Measurements from ENCODE around the gene TMC1. TPM values are rescaled to one million over a fixed set of nuclear protein-coding genes. Genes with fewer than 3 reads are reported as not detected.
A peak's percentile ranks its signal among the peaks of the same experiment; 100 is the strongest.

The TMC1 gene
- total and polyA plus RNA-seq, 2 of the 13 experiments (the other 11 are each of a cell fraction or from before 2014, with no cell fraction given), result 0.02 to 0.03 TPM

GRCh38 chr9:72858089-72858912, 336.9 kb downstream of the TMC1 start (continued):
- peak; percentile 83 for TF ChIP-seq ZGPAT (CRISPR knock-in tag; IDR thresholded peaks at IDR 0.05)
- no peak for TF ChIP-seq ZNF777 (CRISPR knock-in tag; IDR thresholded peaks at IDR 0.05)
- TF ChIP-seq, protein P1, sequence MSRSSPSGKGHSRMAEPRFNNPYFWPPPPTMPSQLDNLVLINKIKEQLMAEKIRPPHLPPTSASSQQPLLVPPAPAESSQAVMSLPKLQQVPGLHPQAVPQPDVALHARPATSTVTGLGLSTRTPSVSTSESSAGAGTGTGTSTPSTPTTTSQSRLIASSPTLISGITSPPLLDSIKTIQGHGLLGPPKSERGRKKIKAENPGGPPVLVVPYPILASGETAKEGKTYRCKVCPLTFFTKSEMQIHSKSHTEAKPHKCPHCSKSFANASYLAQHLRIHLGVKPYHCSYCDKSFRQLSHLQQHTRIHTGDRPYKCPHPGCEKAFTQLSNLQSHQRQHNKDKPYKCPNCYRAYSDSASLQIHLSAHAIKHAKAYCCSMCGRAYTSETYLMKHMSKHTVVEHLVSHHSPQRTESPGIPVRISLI (CRISPR knock-in tag; IDR thresholded peaks at IDR 0.05; ENCODE audit: borderline replicate concordance), result peak; percentile 37; the same call in 1 of the 2 replicates
- no peak for TF ChIP-seq ZNF10 (CRISPR knock-in tag; IDR thresholded peaks at IDR 0.05; ENCODE audit: borderline replicate concordance, low read depth)
- TF ChIP-seq ZNF773 (CRISPR knock-in tag; IDR thresholded peaks at IDR 0.05; ENCODE audit: borderline replicate concordance), result no peak
- peak; percentile 77; the same call in 1 of the 2 replicates for TF ChIP-seq ZNF607 (CRISPR knock-in tag; IDR thresholded peaks at IDR 0.05; ENCODE audit: borderline replicate concordance)
- no peak for TF ChIP-seq ZNF207 (IDR thresholded peaks at IDR 0.05; ENCODE audit: borderline replicate concordance)
- peak; percentile 49; the same call in 1 of the 2 replicates for TF ChIP-seq ESRRA (CRISPR knock-in tag; IDR thresholded peaks at IDR 0.05; ENCODE audit: low read depth)
- peak; percentile 33 to 94; a peak in 3 of 4 replicates for TF ChIP-seq EP300 (IDR thresholded peaks at IDR 0.05; ENCODE audit: low read depth in 2 of 2, low read length in 2 of 2)
- peak; percentile 86; the same call in 1 of the 2 replicates for TF ChIP-seq EP300 (CRISPR knock-in tag; IDR thresholded peaks at IDR 0.05; ENCODE audit: borderline replicate concordance)
- TF ChIP-seq ZSCAN12 (CRISPR knock-in tag; IDR thresholded peaks at IDR 0.05), result no peak
- TF ChIP-seq ZBTB38 (CRISPR knock-in tag; IDR thresholded peaks at IDR 0.05), result peak; percentile 56; the same call in 1 of the 2 replicates
- TF ChIP-seq TFAP4 (IDR thresholded peaks at IDR 0.05; ENCODE audit: borderline replicate concordance, low read depth), result peak; percentile 58; the same call in 1 of the 2 replicates
- TF ChIP-seq, protein P2, sequence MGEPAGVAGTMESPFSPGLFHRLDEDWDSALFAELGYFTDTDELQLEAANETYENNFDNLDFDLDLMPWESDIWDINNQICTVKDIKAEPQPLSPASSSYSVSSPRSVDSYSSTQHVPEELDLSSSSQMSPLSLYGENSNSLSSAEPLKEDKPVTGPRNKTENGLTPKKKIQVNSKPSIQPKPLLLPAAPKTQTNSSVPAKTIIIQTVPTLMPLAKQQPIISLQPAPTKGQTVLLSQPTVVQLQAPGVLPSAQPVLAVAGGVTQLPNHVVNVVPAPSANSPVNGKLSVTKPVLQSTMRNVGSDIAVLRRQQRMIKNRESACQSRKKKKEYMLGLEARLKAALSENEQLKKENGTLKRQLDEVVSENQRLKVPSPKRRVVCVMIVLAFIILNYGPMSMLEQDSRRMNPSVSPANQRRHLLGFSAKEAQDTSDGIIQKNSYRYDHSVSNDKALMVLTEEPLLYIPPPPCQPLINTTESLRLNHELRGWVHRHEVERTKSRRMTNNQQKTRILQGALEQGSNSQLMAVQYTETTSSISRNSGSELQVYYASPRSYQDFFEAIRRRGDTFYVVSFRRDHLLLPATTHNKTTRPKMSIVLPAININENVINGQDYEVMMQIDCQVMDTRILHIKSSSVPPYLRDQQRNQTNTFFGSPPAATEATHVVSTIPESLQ (CRISPR knock-in tag; conservative IDR thresholded peaks at IDR 0.05), result no peak
- TF ChIP-seq, protein P3, sequence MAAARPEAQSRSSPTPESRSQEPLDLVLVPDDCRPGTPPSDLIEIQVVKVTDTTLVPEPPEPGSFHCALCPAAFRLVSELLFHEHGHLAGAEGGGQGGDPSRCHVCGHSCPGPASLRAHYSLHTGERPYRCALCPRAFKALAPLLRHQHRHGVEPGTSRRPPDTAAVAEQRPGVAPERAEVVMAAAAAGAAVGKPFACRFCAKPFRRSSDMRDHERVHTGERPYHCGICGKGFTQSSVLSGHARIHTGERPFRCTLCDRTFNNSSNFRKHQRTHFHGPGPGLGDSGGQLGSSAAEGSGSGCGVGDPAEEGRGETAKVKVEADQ (CRISPR knock-in tag; IDR thresholded peaks at IDR 0.05; ENCODE audit: borderline replicate concordance), result no peak
- peak; percentile 48; the same call in 1 of the 3 replicates for TF ChIP-seq MXI1 (IDR thresholded peaks at IDR 0.05; ENCODE audit: borderline replicate concordance, low read depth, low read length)
- TF ChIP-seq NR2F1 (CRISPR knock-in tag; IDR thresholded peaks at IDR 0.05), result peak; percentile 27 to 76; a peak in 2 of 4 replicates
- TF ChIP-seq MTF2 (CRISPR knock-in tag; IDR thresholded peaks at IDR 0.05; ENCODE audit: borderline replicate concordance), result no peak
- no peak for TF ChIP-seq ZNF180 (CRISPR knock-in tag; IDR thresholded peaks at IDR 0.05; ENCODE audit: borderline replicate concordance, low read depth)
- no peak for TF ChIP-seq GLMP (CRISPR knock-in tag; IDR thresholded peaks at IDR 0.05; ENCODE audit: borderline replicate concordance)

All from HepG2 (cell line).